Upper lobe of left lung (tissue), 4 donors: Measurements from ENCODE around the gene GLI3.

Experiments
- EP300 ChIP-seq, 4 donors: sonication (generic); formaldehyde crosslinking; IDR thresholded peaks; one replicate each; pipeline ENCODE4 v1.5.1; 2017; ENCODE audit warnings: antibody characterized with exemption in 4 of 4, control low read depth in 2 of 4
- TF ChIP-seq, protein P1 (sequence below), 6 experiments: fragments of 450-650 bp in 4 of 6; fragments of 200-600 bp in 2 of 6; sonication (generic) in 2 of 6; IDR thresholded peaks; one replicate each; pipeline ENCODE4 v1.5.1; 2016 to 2019; ENCODE audit warnings: antibody characterized with exemption in 6 of 6

DNA sequence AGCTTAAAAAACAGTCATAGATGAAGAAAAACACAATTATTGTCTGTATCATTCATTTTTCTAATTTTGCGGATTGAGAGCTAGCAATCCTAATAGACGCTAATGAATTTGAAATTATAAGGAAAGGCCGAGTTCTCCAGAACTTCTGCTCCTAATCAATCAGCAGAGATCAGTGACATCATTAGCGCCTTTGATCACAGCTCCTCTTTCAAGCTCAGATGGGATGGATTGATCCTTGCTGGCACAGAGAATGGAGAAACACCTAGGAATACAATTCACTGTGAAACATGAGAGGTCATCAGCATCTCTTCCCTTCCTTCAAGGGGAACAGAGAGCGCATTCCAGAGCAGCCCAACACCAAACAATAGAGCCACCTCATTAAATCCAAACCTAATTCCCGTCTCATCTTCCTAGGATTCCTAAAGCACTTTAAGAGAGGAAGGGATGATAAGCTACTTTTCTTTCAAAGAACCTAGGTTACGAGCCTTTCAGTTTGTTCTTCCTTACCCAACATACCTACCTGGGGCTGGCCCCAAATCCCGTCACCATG lies 24.4 kb downstream of the GLI3 start:
- TF ChIP-seq, protein P1, sequence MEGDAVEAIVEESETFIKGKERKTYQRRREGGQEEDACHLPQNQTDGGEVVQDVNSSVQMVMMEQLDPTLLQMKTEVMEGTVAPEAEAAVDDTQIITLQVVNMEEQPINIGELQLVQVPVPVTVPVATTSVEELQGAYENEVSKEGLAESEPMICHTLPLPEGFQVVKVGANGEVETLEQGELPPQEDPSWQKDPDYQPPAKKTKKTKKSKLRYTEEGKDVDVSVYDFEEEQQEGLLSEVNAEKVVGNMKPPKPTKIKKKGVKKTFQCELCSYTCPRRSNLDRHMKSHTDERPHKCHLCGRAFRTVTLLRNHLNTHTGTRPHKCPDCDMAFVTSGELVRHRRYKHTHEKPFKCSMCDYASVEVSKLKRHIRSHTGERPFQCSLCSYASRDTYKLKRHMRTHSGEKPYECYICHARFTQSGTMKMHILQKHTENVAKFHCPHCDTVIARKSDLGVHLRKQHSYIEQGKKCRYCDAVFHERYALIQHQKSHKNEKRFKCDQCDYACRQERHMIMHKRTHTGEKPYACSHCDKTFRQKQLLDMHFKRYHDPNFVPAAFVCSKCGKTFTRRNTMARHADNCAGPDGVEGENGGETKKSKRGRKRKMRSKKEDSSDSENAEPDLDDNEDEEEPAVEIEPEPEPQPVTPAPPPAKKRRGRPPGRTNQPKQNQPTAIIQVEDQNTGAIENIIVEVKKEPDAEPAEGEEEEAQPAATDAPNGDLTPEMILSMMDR (IDR thresholded peaks at IDR 0.05): no peak
- no peak for TF ChIP-seq EP300 (IDR thresholded peaks at IDR 0.05)
